Measurements from ENCODE around the gene SMAGP.

SMAGP gene

GRCh38 chr12:51254536-51254935, 15.7 kb downstream of the SMAGP start:
- H3K27ac ChIP-seq (ENCODE audit: poor library complexity, severe bottlenecking) = no peak overlapping the region
- ATAC-seq (ENCODE audit: low read depth) (no peak), DNase-seq (ENCODE audit: low spot score) (no peak)
- TF ChIP-seq, protein P1, sequence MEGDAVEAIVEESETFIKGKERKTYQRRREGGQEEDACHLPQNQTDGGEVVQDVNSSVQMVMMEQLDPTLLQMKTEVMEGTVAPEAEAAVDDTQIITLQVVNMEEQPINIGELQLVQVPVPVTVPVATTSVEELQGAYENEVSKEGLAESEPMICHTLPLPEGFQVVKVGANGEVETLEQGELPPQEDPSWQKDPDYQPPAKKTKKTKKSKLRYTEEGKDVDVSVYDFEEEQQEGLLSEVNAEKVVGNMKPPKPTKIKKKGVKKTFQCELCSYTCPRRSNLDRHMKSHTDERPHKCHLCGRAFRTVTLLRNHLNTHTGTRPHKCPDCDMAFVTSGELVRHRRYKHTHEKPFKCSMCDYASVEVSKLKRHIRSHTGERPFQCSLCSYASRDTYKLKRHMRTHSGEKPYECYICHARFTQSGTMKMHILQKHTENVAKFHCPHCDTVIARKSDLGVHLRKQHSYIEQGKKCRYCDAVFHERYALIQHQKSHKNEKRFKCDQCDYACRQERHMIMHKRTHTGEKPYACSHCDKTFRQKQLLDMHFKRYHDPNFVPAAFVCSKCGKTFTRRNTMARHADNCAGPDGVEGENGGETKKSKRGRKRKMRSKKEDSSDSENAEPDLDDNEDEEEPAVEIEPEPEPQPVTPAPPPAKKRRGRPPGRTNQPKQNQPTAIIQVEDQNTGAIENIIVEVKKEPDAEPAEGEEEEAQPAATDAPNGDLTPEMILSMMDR (IDR thresholded peaks at IDR 0.05; ENCODE audit: poor library complexity, severe bottlenecking) = no peak
- no peaks in the 10 kb centered on the region for H3K4me1 ChIP-seq (ENCODE audit: insufficient read depth, poor library complexity, severe bottlenecking)
- H3K27me3 ChIP-seq (ENCODE audit: insufficient read depth, poor library complexity, severe bottlenecking) = no peaks in the 10 kb centered on the region
- no peak overlapping the region for H3K4me3 ChIP-seq (ENCODE audit: severe bottlenecking)
- no peaks in the 10 kb centered on the region for H3K9me3 ChIP-seq (ENCODE audit: severe bottlenecking)
- H3K36me3 ChIP-seq (ENCODE audit: low read depth) = no peaks in the 10 kb centered on the region

DNA sequence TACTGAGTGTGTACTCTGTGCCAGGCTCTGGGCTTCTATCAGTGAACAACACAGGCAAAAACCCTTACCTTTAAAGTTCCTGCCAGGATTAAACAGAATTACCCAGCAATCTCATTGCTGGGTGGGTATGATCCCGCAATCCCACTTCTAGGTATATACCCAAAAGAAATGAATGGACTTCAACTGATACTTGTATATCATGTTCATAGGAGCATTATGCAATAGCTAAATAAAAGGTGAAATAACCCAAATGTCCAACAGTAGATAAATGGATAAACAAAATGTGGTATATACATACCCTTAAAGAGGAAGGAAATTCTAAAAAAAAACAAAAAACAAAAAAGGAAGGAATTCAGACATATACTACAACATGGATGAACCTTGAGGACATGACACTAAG, 16.9 kb downstream of the SMAGP start:
- Histone ChIP-seq H3K4me1 (ENCODE audit: insufficient read depth, poor library complexity, severe bottlenecking) (no peaks in the 10 kb centered on the region), H3K27me3 (ENCODE audit: insufficient read depth, poor library complexity, severe bottlenecking) (no peaks in the 10 kb centered on the region), H3K4me3 (ENCODE audit: severe bottlenecking) (no peak overlapping the region), H3K27ac (ENCODE audit: poor library complexity, severe bottlenecking) (no peak overlapping the region), H3K36me3 (ENCODE audit: low read depth) (no peaks in the 10 kb centered on the region), H3K9me3 (ENCODE audit: severe bottlenecking) (no peaks in the 10 kb centered on the region)
- ATAC-seq (ENCODE audit: low read depth) = no peak
- DNase-seq (ENCODE audit: low spot score) = no peak
- TF ChIP-seq, protein P1 (IDR thresholded peaks at IDR 0.05; ENCODE audit: poor library complexity, severe bottlenecking) = no peak

DNA sequence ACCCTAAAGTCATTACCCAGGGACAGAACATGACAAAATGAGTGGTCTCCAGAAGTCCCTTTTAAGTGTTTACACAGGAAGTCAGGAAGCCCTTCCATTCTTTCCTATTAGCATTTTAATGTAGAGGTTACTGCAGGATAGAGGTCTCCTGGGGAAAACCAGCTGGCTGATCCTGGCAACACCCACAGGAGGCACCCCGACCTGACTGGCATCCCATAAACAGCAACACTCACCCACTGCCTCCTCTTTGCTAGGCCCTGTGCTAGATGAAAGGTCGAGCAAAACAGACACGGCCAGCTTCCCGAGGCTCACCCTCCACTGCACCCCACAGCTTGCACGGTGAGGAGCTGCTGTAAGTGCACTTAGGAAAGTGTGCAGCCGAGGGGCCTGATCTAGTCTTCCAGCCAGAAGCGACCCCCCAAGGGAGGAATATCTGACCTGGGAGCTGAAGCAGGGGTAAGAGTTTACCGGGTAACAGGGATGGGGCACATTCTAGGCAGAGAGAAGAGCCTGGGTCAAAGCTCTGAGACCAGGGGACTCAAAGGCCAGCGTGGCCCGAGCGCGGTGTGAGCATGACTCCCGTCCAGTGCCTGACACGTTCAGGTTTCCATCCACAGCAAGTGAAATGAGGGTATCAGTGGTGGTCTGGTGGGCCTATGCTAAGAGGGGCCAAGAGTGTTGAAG, 22.6 kb downstream of the SMAGP start:
- Histone ChIP-seq H3K36me3 (ENCODE audit: low read depth) (peaks cover 30% of the 10 kb centered on the region), H3K4me3 (ENCODE audit: severe bottlenecking) (no peak overlapping the region), H3K9me3 (ENCODE audit: severe bottlenecking) (no peaks in the 10 kb centered on the region), H3K27ac (ENCODE audit: poor library complexity, severe bottlenecking) (no peak overlapping the region), H3K4me1 (ENCODE audit: insufficient read depth, poor library complexity, severe bottlenecking) (peaks cover 6% of the 10 kb centered on the region), H3K27me3 (ENCODE audit: insufficient read depth, poor library complexity, severe bottlenecking) (no peaks in the 10 kb centered on the region)
- TF ChIP-seq, protein P1 (IDR thresholded peaks at IDR 0.05; ENCODE audit: poor library complexity, severe bottlenecking) = no peak
- ATAC-seq (ENCODE audit: low read depth) (no peak), DNase-seq (ENCODE audit: low spot score) (no peak)

GRCh38 chr12:51246254-51246853, 23.9 kb downstream of the SMAGP start:
- Histone ChIP-seq H3K36me3 (ENCODE audit: low read depth) (peaks cover 44% of the 10 kb centered on the region), H3K27me3 (ENCODE audit: insufficient read depth, poor library complexity, severe bottlenecking) (no peaks in the 10 kb centered on the region), H3K4me1 (ENCODE audit: insufficient read depth, poor library complexity, severe bottlenecking) (peaks cover 6% of the 10 kb centered on the region), H3K4me3 (ENCODE audit: severe bottlenecking) (no peak overlapping the region), H3K27ac (ENCODE audit: poor library complexity, severe bottlenecking) (peak overlapping the region; percentile 12), H3K9me3 (ENCODE audit: severe bottlenecking) (no peaks in the 10 kb centered on the region)
- DNase-seq (ENCODE audit: low spot score) = no peak
- TF ChIP-seq, protein P1 (IDR thresholded peaks at IDR 0.05; ENCODE audit: poor library complexity, severe bottlenecking) = no peak
- ATAC-seq (ENCODE audit: low read depth) = peak; percentile 39
